GM10248 (cell line): ENCODE data around the gene PPFIA1.

Source experiments
- CTCF ChIA-PET: fragments of 300-600 bp; sonication (Branson Sonifier 250); formaldehyde crosslinking; extraction: SDS; loops from one replicate; lab custom pipeline; 2021; ENCODE audit warnings: antibody characterized with exemption; lab: Yijun Ruan, JAX
- POLR2A ChIA-PET: fragments of 350-650 bp; sonication (Branson Sonifier 250); formaldehyde crosslinking; extraction: SDS; loops from one replicate; lab custom pipeline; 2020; ENCODE audit warnings: antibody characterized with exemption; lab: Yijun Ruan, JAX
- DNase-seq: peaks from one replicate; pipeline ENCODE4 v3.0.0; 2012; ENCODE audit errors: extremely low spot score
- TF ChIP-seq, protein P1 (sequence below): IDR thresholded peaks from 2 replicates; pipeline ENCODE4 v1.5.1; 2012; ENCODE audit warnings: mild to moderate bottlenecking, low read depth; ENCODE audit errors: extremely low read depth, missing control alignments, control extremely low read depth

Gene PPFIA1

GRCh38 chr11:70431611-70432010 lies 161.1 kb downstream of the PPFIA1 start:
- TF ChIP-seq, protein P1, sequence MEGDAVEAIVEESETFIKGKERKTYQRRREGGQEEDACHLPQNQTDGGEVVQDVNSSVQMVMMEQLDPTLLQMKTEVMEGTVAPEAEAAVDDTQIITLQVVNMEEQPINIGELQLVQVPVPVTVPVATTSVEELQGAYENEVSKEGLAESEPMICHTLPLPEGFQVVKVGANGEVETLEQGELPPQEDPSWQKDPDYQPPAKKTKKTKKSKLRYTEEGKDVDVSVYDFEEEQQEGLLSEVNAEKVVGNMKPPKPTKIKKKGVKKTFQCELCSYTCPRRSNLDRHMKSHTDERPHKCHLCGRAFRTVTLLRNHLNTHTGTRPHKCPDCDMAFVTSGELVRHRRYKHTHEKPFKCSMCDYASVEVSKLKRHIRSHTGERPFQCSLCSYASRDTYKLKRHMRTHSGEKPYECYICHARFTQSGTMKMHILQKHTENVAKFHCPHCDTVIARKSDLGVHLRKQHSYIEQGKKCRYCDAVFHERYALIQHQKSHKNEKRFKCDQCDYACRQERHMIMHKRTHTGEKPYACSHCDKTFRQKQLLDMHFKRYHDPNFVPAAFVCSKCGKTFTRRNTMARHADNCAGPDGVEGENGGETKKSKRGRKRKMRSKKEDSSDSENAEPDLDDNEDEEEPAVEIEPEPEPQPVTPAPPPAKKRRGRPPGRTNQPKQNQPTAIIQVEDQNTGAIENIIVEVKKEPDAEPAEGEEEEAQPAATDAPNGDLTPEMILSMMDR: no peak
- no peak for DNase-seq
- POLR2A ChIA-PET: no interaction called here

DNA sequence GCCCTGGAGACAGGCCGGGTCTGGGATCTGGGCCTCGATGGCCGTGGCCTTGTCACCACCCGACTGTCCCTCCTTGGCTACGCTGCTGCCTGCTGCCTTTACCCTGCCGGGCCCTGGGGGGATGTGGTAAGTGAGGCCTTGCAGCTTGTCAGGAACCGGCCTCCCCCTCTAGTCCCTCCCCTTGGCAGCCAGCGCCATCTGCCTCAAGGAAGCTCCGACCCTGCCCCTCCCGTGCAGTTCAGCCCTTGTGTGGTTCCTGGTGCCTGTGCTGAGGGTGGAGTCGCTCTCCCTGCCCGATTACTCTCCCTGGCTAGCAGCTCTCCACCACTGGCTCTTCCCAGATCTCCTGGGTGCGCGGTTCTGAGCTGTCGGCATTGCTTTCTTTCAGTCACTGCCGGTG lies 161.6 kb downstream of the PPFIA1 start:
- POLR2A ChIA-PET: no interaction called here
- no peak for DNase-seq
- TF ChIP-seq, protein P1: no peak
- CTCF ChIA-PET: no interaction called here

More at GRCh38 chr11:70431611-70432010, 161.1 kb downstream of the PPFIA1 start:
- CTCF ChIA-PET: no interaction called here

DNA sequence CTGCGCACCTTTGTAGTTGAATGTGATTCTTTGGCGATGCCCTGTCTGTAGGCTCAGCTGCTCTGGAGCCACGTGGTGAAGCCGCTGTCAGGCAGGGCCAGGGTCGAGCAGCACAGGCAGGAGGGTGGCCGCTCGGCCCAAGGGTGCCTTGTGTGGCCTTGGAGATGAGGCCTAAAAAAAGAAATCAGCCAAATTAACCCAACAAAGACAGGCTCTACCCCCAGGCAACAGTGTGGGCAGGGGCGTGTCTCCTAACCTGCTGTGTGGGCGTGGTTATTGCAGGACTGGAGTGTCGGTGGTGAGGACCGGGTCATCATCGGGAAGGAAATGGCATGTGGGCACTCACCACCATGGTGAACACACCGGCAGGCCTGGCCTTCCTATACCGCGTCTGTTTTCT lies 162.1 kb downstream of the PPFIA1 start:
- ChIA-PET POLR2A (no interaction called here), CTCF (no interaction called here)
- no peak for DNase-seq
- TF ChIP-seq, protein P1: no peak

- no peak for DNase-seq
- TF ChIP-seq, protein P1: no peak
- CTCF ChIA-PET: no interaction called here
- POLR2A ChIA-PET: no interaction called here
Measured at GRCh38 chr11:70433038-70433437, 162.5 kb downstream of the PPFIA1 start.

- CTCF ChIA-PET: no interaction called here
- TF ChIP-seq, protein P1: no peak
- no peak for DNase-seq
- POLR2A ChIA-PET: no interaction called here
Measured at GRCh38 chr11:70433526-70433925, 163.0 kb downstream of the PPFIA1 start.
